ENCODE measurements around the gene GALNT17.

DNA sequence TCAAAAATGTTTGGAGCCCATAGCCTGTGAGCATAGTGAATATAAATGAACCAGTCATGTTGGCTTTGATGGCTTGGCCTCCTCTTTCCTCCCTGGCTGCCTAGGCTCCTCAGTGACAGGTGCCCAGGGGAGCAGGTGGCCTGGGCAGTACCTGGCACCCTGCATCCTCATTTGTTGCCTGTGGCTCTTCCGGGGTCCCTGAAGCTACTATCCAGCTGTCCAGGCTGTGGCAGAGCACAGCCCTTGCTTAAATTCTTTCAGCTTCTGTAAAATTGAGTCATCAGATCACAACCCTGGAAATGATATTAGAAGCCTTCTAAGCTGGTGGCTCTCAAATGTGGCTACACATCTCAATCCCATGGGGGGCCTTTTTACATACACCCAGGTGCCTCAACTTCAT, 525.4 kb downstream of the GALNT17 start:
- TF ChIP-seq ZNF274 (IDR thresholded peaks at IDR 0.05; ENCODE audit: low read depth, low read length) (no peak), YY1 (IDR thresholded peaks at IDR 0.05; ENCODE audit: insufficient read depth, insufficient read length) (no peak), SUZ12 (IDR thresholded peaks at IDR 0.05; ENCODE audit: extremely low read depth, insufficient read depth, insufficient read length) (no peak)
